Measurements from ENCODE around the gene MAGI1. TPM values are rescaled to one million over a fixed set of nuclear protein-coding genes. Genes with fewer than 3 reads are reported as not detected.
"Not testable (repeated sequence)": the region's sequence is repeated elsewhere in the genome, so short reads cannot be mapped to it uniquely, and the experiment has no call there.

MAGI1 gene
- total and polyA plus RNA-seq, 12 donors = 5.7 to 58.2 (median 37.7) TPM

DNA sequence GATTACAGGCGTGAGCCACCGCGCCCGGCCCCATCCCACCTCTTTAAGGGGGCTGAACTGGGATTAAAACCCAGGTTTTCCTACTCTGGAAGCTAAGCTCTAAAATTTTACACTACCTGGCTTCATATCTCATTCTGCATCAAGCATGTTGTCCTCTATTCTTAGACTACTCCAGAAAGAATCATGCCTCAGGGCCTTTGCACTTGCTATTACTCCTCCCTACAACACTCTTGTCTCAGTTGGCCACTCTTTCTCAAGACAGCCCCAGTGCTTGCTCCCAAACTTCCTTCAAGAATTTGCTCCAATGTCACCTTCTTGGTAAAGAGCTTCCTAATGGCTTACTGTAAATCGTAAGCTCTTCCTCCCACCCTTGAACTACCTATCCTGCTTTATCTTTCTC, 521.7 kb downstream of the MAGI1 start:
- ATAC-seq (no peak), DNase-seq (no peak)
- no peaks in the 10 kb centered on the region for H3K36me3 ChIP-seq
- WGBS, 2 donors = 96 to 98% methylated on average over 5 of the region's 5 CpGs
- H3K4me1 ChIP-seq = peaks cover 0 to 9% (median 0%) of the 10 kb centered on the region in 9 donors
- intact Hi-C loops (cut with DNase I) = no loop called here
- no peaks in the 10 kb centered on the region for H3K27me3 ChIP-seq
- H3K9me3 ChIP-seq = peaks cover 0 to 14% (median 0%) of the 10 kb centered on the region in 11 donors
- no peak overlapping the region for H3K4me3 ChIP-seq
- no peak overlapping the region for H3K27ac ChIP-seq
- TF ChIP-seq CTCF (IDR thresholded peaks at IDR 0.05) = no peak

DNA sequence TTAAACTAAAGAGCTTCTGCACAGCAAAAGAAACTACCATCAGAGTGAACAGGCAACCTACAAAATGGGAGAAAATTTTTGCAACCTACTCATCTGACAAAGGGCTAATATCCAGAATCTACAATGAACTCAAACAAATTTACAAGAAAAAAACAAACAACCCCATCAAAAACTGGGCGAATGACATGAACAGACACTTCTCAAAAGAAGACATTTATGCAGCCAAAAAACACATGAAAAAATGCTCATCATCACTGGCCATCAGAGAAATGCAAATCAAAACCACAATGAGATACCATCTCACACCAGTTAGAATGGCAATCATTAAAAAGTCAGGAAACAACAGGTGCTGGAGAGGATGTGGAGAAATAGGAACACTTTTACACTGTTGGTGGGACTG, 524.4 kb downstream of the MAGI1 start:
- H3K9me3 ChIP-seq = peaks cover 0 to 14% (median 0%) of the 10 kb centered on the region in 11 donors
- ATAC-seq; DNase-seq; H3K27me3 ChIP-seq; H3K27ac ChIP-seq; H3K4me1 ChIP-seq; H3K36me3 ChIP-seq; intact Hi-C loops (cut with DNase I); H3K4me3 ChIP-seq: not testable (repeated sequence)
- WGBS, 2 donors = 94 to 100% methylated on average over 1 of the region's 1 CpG

GRCh38 chr3:65509423-65509794, 529.3 kb downstream of the MAGI1 start:
- H3K27ac ChIP-seq = peak overlapping the region in 1 of 10 donors; percentile 38
- 73 to 77% methylated on average over 19 of the region's 24 CpGs for WGBS, 2 donors
- H3K4me3 ChIP-seq = peak overlapping the region in 3 of 10 donors; percentile 14 to 29 (median 16)

DNA sequence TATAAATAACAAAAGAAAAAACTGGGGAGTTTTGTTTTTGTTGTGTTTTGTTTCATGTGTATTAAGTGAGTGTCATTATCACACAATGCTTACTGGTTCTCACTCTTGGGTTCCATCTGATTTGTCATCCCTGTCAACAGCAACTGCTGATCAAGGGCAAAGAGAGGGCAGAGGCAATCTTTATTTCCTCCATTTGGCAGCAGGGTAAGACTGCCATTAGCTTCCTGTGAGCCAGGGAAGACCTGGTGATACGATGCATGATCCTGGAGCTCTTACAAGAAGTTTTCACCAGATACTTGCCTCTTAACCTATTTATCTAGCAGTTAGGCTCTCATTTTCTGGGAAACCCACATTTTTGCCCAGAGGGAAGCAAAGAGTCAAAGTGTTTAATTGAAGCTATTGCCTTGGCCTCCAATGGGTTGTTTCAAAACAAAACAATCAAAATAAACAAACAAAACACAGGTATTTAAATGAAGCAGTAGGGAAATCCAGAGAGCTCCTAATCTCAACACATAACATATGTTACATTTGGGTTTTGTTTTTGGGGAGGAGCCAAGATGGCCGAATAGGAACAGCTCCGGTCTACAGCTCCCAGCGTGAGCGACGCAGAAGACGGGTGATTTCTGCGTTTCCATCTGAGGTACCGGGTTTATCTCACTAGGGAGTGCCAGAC, 529.8 kb downstream of the MAGI1 start:
- TF ChIP-seq CTCF (IDR thresholded peaks at IDR 0.05) = no peak
- no peak for DNase-seq
- Histone ChIP-seq H3K27ac (peak overlapping the region in 5 of 10 donors; percentile 1 to 43 (median 19)), H3K27me3 (no peaks in the 10 kb centered on the region), H3K4me3 (peak overlapping the region in 3 of 10 donors; percentile 14 to 29 (median 16)), H3K4me1 (peaks cover 0 to 7% (median 0%) of the 10 kb centered on the region in 9 donors), H3K9me3 (peaks cover 0 to 8% (median 0%) of the 10 kb centered on the region in 11 donors), H3K36me3 (no peaks in the 10 kb centered on the region)
- 77 to 79% methylated on average over 9 of the region's 9 CpGs for WGBS, 2 donors
- intact Hi-C loops (cut with DNase I) = no loop called here
- ATAC-seq = peak in 6 of 8 donors; percentile 49 to 80 (median 70)

More at GRCh38 chr3:65509423-65509794, 529.3 kb downstream of the MAGI1 start:
- intact Hi-C loops (cut with DNase I); ATAC-seq; H3K9me3 ChIP-seq; H3K4me1 ChIP-seq; H3K36me3 ChIP-seq; DNase-seq; H3K27me3 ChIP-seq: not testable (repeated sequence)

DNA sequence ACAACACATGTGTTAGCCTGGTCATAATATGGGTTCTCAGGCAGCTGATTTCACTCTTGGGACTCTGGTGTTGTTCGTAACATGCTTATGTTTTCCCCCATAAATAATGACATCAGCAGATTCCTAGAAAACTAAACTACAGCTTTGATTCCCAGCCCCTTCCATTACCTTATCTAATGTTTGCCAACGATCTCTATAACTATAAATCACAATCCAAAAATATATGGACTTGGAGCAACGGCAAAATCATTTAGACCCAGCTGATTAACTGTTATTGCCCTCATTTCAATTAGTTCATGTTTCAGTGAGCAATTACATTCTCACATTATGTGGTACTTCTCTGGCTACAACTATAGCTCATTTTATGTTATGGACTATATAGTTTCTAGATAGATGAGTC, 531.3 kb downstream of the MAGI1 start:
- 70 to 74% methylated on average over 3 of the region's 3 CpGs for WGBS, 2 donors
- ATAC-seq = no peak

More for the DNA sequence above, 531.3 kb downstream of the MAGI1 start:
- intact Hi-C loops (cut with DNase I) = no loop called here
- H3K4me3 ChIP-seq = no peak overlapping the region
- peaks cover 0 to 8% (median 0%) of the 10 kb centered on the region in 11 donors for H3K9me3 ChIP-seq
- TF ChIP-seq CTCF (IDR thresholded peaks at IDR 0.05) = no peak
- H3K27me3 ChIP-seq = no peaks in the 10 kb centered on the region
- no peaks in the 10 kb centered on the region for H3K36me3 ChIP-seq
- no peak for DNase-seq
- H3K4me1 ChIP-seq = peaks cover 0 to 7% (median 0%) of the 10 kb centered on the region in 9 donors
- H3K27ac ChIP-seq = no peak overlapping the region
